ENCODE results near the gene CASKIN1. TPM values are rescaled to one million over a fixed set of nuclear protein-coding genes. Genes with fewer than 3 reads are reported as not detected.
A peak's percentile ranks its signal among the peaks of the same experiment; 100 is the strongest.

CASKIN1 gene
- total RNA-seq, 2 donors from 2014 or later = 0.78 to 6.6 TPM

DNA sequence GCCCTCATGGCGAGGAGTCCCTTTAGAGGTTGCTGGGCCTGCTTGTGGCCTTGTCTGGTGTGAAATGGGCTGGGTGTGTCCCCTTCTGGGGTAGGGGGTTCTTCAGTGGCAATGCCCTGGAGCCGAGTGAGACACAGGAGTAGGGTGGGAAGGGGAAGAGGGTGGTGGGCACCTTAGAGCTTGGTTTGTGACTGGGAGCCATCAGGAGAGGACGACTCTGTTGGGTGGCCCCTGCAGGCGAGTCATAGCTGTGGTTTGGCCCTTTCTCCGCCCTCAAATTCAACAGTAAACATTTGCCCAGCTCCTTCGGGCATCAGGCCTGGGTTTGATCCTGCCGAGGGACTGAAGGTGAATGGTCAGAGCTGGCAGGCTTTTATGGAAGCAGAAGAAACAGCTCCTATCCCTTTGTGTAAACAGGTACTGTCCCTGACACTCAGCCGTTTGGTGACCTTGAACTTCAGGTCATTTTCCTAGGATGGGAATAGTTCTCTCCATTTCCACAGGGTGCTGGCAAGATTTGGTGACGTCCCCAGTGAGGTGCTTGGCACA is 29.9 kb upstream of the CASKIN1 start:
- Mint-ChIP-seq H3K9me3 (no peaks in the 10 kb centered on the region), H3K27ac (no peak overlapping the region), H3K27me3 (no peaks in the 10 kb centered on the region), H3K4me3 (no peak overlapping the region), H3K36me3 (ENCODE audit: low read depth) (peaks cover 20% of the 10 kb centered on the region), H3K4me1 (no peaks in the 10 kb centered on the region)
- ATAC-seq (replicated peaks) = no peak

DNA sequence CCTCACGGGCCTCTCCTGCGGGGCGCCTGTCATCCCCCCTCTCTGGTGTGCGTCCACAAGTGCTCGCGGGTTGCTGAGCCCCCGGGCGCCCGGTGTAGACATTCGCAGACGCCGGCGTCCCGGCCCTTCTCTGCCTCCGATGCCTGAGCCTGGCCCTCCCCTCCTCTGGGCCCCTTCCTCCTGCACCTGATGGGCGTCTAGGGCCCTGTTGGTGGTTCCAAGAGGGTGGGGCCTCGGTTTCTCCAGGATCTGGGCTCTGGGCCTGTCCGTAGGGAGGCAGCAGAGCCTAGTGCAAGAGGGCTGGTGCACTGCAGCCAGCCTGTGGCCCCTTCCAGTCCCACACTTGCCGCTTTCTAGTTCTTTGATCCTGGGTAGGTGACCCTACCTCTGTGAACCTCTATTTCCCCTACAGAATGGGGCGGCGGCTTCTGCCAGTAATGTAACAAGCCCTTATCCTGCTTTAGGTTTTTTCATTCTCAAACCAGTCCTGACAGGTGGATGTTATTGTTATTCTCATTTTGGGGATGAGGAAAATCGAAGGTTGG is 27.6 kb upstream of the CASKIN1 start:
- H3K27me3 Mint-ChIP-seq = no peaks in the 10 kb centered on the region
- peak overlapping the region; percentile 80 for H3K4me3 Mint-ChIP-seq
- H3K9me3 Mint-ChIP-seq = no peaks in the 10 kb centered on the region
- ATAC-seq (replicated peaks) = peak; percentile 10
- peak overlapping the region; percentile 78 for H3K27ac Mint-ChIP-seq
- no peaks in the 10 kb centered on the region for H3K4me1 Mint-ChIP-seq
- H3K36me3 Mint-ChIP-seq (ENCODE audit: low read depth) = peaks cover 8% of the 10 kb centered on the region

- peak within 1 kb of the TSS; percentile 78 for H3K27ac Mint-ChIP-seq
- H3K9me3 Mint-ChIP-seq = no peaks in the 10 kb centered on the region
- peak; percentile 100 for ATAC-seq (replicated peaks)
- no peaks in the 10 kb centered on the region for H3K27me3 Mint-ChIP-seq
- no peaks in the 10 kb centered on the region for H3K4me1 Mint-ChIP-seq
- peak within 1 kb of the TSS; percentile 80 for H3K4me3 Mint-ChIP-seq
- peaks cover 8% of the 10 kb centered on the region for H3K36me3 Mint-ChIP-seq (ENCODE audit: low read depth)
These were observed 27.0 kb upstream of the CASKIN1 start, which contains the start of gene E4F1 for GRCh38 chr16:2223221-2223941. E4F1 (plus strand) TSS chr16:2223591; CDS start chr16:2223614, 23 bp downstream.

- Mint-ChIP-seq H3K27me3 (no peaks in the 10 kb centered on the region), H3K4me1 (peaks cover 6% of the 10 kb centered on the region), H3K9me3 (no peaks in the 10 kb centered on the region), H3K4me3 (peak overlapping the region; percentile 80), H3K27ac (no peak overlapping the region), H3K36me3 (ENCODE audit: low read depth) (peaks cover 21% of the 10 kb centered on the region)
- no peak for ATAC-seq (replicated peaks)
These were observed 19.9 kb upstream of the CASKIN1 start for GRCh38 chr16:2216330-2216729.

- Mint-ChIP-seq H3K9me3 (no peaks in the 10 kb centered on the region), H3K4me3 (peak within 1 kb of the TSS; percentile 89), H3K36me3 (ENCODE audit: low read depth) (peaks cover 21% of the 10 kb centered on the region), H3K4me1 (peaks cover 6% of the 10 kb centered on the region), H3K27ac (peak within 1 kb of the TSS; percentile 73), H3K27me3 (no peaks in the 10 kb centered on the region)
- ATAC-seq (replicated peaks) = no peak
These were observed 18.2 kb upstream of the CASKIN1 start, which contains the start of gene PGP for GRCh38 chr16:2214719-2214968. PGP (minus strand) TSS chr16:2214840; CDS start chr16:2214777, 63 bp downstream.

- Mint-ChIP-seq H3K27me3 (no peaks in the 10 kb centered on the region), H3K4me3 (peak overlapping the region; percentile 89), H3K27ac (peak overlapping the region; percentile 73), H3K36me3 (ENCODE audit: low read depth) (peaks cover 21% of the 10 kb centered on the region), H3K9me3 (no peaks in the 10 kb centered on the region), H3K4me1 (peaks cover 6% of the 10 kb centered on the region)
- no peak for ATAC-seq (replicated peaks)
These were observed 17.7 kb upstream of the CASKIN1 start for GRCh38 chr16:2213817-2214718.

GRCh38 chr16:2212362-2213324 is 16.2 kb upstream of the CASKIN1 start:
- peak overlapping the region; percentile 89 for H3K4me3 Mint-ChIP-seq
- H3K9me3 Mint-ChIP-seq = no peaks in the 10 kb centered on the region
- peaks cover 7% of the 10 kb centered on the region for H3K4me1 Mint-ChIP-seq
- H3K27ac Mint-ChIP-seq = no peak overlapping the region
- no peaks in the 10 kb centered on the region for H3K27me3 Mint-ChIP-seq
- H3K36me3 Mint-ChIP-seq (ENCODE audit: low read depth) = peaks cover 30% of the 10 kb centered on the region
- no peak for ATAC-seq (replicated peaks)

GRCh38 chr16:2211923-2212347 is 15.5 kb upstream of the CASKIN1 start:
- Mint-ChIP-seq H3K9me3 (no peaks in the 10 kb centered on the region), H3K27ac (no peak overlapping the region), H3K4me1 (peaks cover 12% of the 10 kb centered on the region), H3K36me3 (ENCODE audit: low read depth) (peaks cover 36% of the 10 kb centered on the region), H3K4me3 (peak overlapping the region; percentile 89), H3K27me3 (no peaks in the 10 kb centered on the region)
- ATAC-seq (replicated peaks) = no peak

DNA sequence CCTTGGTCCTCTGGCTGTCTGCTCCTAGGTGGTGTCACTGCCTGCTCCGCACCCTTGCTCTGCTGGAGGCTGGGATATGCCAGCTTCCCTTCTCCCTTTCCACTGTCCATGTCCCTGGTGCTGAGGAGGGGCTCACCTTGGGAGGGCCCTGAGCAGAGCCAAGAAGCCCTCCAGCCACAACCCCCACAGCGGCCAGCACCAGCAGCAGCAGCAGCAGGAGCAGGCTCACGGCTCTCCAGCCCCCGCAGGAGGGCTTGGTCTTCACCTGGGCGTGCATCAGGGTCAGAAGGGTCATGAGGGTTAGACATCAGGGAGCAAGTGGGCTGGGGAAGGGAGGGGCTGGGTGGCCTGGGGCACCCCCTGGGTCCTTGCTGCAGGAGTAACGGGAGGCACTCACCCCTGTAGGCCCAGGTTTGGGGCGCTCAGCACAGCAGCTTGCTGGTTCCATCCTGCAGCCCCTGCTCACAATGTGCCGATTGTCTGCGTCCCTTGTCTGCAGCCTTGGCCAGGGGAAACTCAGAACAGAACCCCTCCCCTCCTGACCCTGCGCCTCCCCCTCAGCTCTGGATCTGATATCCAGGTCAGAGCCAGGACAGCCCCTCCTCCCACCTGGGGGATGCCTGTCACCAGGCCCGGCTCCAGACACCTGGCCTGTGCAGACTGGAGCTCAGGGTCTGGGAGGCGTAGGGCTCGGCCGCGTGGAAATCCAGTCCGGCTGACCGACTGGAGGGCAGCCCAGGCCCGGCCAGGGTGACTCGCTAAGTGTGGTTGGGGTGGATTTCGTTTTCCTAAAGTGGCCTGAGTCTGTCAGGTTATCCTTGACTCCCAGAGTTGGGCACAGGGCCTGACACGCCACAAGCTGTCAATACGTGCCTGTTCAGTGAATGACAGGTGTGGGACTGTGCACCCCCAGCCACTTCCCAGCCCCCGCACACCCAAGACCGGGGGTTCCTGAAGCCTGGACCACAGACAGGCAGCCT is 14.3 kb upstream of the CASKIN1 start, which contains the start of gene BRICD5:
Gene BRICD5, minus strand, starts transcription at position 478 of the 980 bp plus-strand sequence. Its CDS starts 30 bp downstream, at position 448.
- Mint-ChIP-seq H3K27me3 (no peaks in the 10 kb centered on the region), H3K36me3 (ENCODE audit: low read depth) (peaks cover 44% of the 10 kb centered on the region), H3K4me3 (peak within 1 kb of the TSS; percentile 89), H3K9me3 (no peaks in the 10 kb centered on the region), H3K27ac (no peak within 1 kb of the TSS), H3K4me1 (peaks cover 12% of the 10 kb centered on the region)
- no peak for ATAC-seq (replicated peaks)

- Mint-ChIP-seq H3K4me1 (peaks cover 12% of the 10 kb centered on the region), H3K27me3 (no peaks in the 10 kb centered on the region), H3K27ac (no peak overlapping the region), H3K4me3 (no peak overlapping the region), H3K9me3 (no peaks in the 10 kb centered on the region), H3K36me3 (ENCODE audit: low read depth) (peaks cover 44% of the 10 kb centered on the region)
- no peak for ATAC-seq (replicated peaks)
These were observed 13.6 kb upstream of the CASKIN1 start for GRCh38 chr16:2210009-2210332.

- Mint-ChIP-seq H3K9me3 (no peaks in the 10 kb centered on the region), H3K27ac (no peak overlapping the region), H3K27me3 (no peaks in the 10 kb centered on the region), H3K4me1 (peaks cover 15% of the 10 kb centered on the region), H3K4me3 (no peak overlapping the region), H3K36me3 (ENCODE audit: low read depth) (peaks cover 44% of the 10 kb centered on the region)
- ATAC-seq (replicated peaks) = no peak
These were observed 13.0 kb upstream of the CASKIN1 start for GRCh38 chr16:2209258-2210008.

- Mint-ChIP-seq H3K9me3 (no peaks in the 10 kb centered on the region), H3K27ac (no peak overlapping the region), H3K36me3 (ENCODE audit: low read depth) (peaks cover 44% of the 10 kb centered on the region), H3K4me3 (no peak overlapping the region), H3K27me3 (no peaks in the 10 kb centered on the region), H3K4me1 (peaks cover 17% of the 10 kb centered on the region)
- no peak for ATAC-seq (replicated peaks)
These were observed 12.4 kb upstream of the CASKIN1 start for GRCh38 chr16:2208772-2209171.
